CD14-positive monocyte (primary cell): Measurements from ENCODE around the gene NFATC1. TPM values are rescaled to one million over a fixed set of nuclear protein-coding genes. Genes with fewer than 3 reads are reported as not detected.

ENCODE experiments used
- DNase-seq, 3 donors: peaks; one replicate each; pipeline ENCODE4 v3.0.0-alpha.2; 2011 to 2022
- H2AFZ ChIP-seq: 2 replicates; pipeline ENCODE4 v1.6.0; 2012; ENCODE audit warnings: mild to moderate bottlenecking, low read depth, low read length, inconsistent platforms; ENCODE audit not compliant: insufficient read depth, poor library complexity, severe bottlenecking
- H3K27ac ChIP-seq, 2 donors: 1 replicate in 1 of 2; 2 replicates in 1 of 2; pipeline ENCODE4 v1.5.1; 2012 to 2013; ENCODE audit warnings: low read length in 2 of 2, control low read depth in 1 of 2, inconsistent platforms in 1 of 2, low read depth in 1 of 2, mild to moderate bottlenecking in 1 of 2
- H3K27me3 ChIP-seq, 2 donors: one replicate each; pipeline versions ENCODE4 v1.6.0 to v1.6.1; 2011 to 2013; ENCODE audit warnings: low read length in 2 of 2; ENCODE audit not compliant: control insufficient read depth in 2 of 2, insufficient read depth in 2 of 2
- H3K36me3 ChIP-seq, 2 donors: replicated peaks in 1 of 2; 1 replicate in 1 of 2; 2 replicates in 1 of 2; pipeline versions ENCODE4 v1.5.1 to v1.6.1; 2012 to 2013; ENCODE audit warnings: low read length in 2 of 2, control low read depth in 1 of 2, inconsistent platforms in 1 of 2, mild to moderate bottlenecking in 1 of 2; ENCODE audit not compliant: insufficient read depth in 2 of 2, control insufficient read depth in 1 of 2
- H3K4me1 ChIP-seq, 2 donors: 1 replicate in 1 of 2; 2 replicates in 1 of 2; pipeline versions ENCODE4 v1.5.1 to v1.6.1; 2012 to 2013; ENCODE audit warnings: low read length in 2 of 2, control low read depth in 1 of 2, inconsistent platforms in 1 of 2, mild to moderate bottlenecking in 1 of 2, moderate library complexity in 1 of 2; ENCODE audit not compliant: insufficient read depth in 2 of 2, control insufficient read depth in 1 of 2
- H3K4me2 ChIP-seq: replicated peaks from 2 replicates; pipeline ENCODE3; 2012; ENCODE audit warnings: low read length, moderate library complexity, mild to moderate bottlenecking; ENCODE audit not compliant: poor library complexity, severe bottlenecking; ENCODE audit errors: extremely low read depth
- H3K4me3 ChIP-seq, 3 experiments: fragments of 200-600 bp in 1 of 3; sonication (generic) in 1 of 3; replicated peaks in 1 of 3; 1 replicate in 2 of 3; 2 replicates in 1 of 3; pipeline ENCODE4 v1.5.1; 2011 to 2013; ENCODE audit warnings: low read length in 3 of 3, mild to moderate bottlenecking in 3 of 3, control low read depth in 2 of 3, low read depth in 2 of 3, inconsistent platforms in 1 of 3, moderate library complexity in 1 of 3
- H3K79me2 ChIP-seq: 2 replicates; pipeline ENCODE4 v1.6.0; 2012; ENCODE audit warnings: mild to moderate bottlenecking, control low read depth, inconsistent platforms, low read length, moderate library complexity; ENCODE audit not compliant: insufficient read depth
- H3K9ac ChIP-seq: 2 replicates; pipeline ENCODE4 v1.6.0; 2017; ENCODE audit warnings: low read length, mild to moderate bottlenecking; ENCODE audit not compliant: insufficient read depth, poor library complexity, severe bottlenecking
- H3K9me3 ChIP-seq, 2 donors: replicated peaks in 1 of 2; 1 replicate in 1 of 2; 2 replicates in 1 of 2; pipeline versions ENCODE4 v1.5.1 to v1.6.1; 2012 to 2013; ENCODE audit warnings: low read length in 2 of 2, control low read depth in 1 of 2; ENCODE audit not compliant: control insufficient read depth in 1 of 2, insufficient read depth in 1 of 2
- H4K20me1 ChIP-seq: 2 replicates; pipeline ENCODE4 v1.6.0; 2012; ENCODE audit warnings: mild to moderate bottlenecking, low read length, control low read depth, moderate library complexity; ENCODE audit not compliant: insufficient read depth
- H3K27ac Mint-ChIP-seq, 7 donors: one replicate each; pipeline ENCODE4 v1.8.0; 2020; ENCODE audit warnings: mild to moderate bottlenecking in 7 of 7, mixed read lengths in 7 of 7, moderate library complexity in 6 of 7, inconsistent platforms in 2 of 7
- H3K27me3 Mint-ChIP-seq, 3 donors: one replicate each; pipeline ENCODE4 v1.8.0; 2021 to 2022; ENCODE audit warnings: low read depth in 3 of 3, mild to moderate bottlenecking in 3 of 3, mixed read lengths in 3 of 3, moderate library complexity in 3 of 3, inconsistent platforms in 1 of 3
- H3K36me3 Mint-ChIP-seq, 2 donors: one replicate each; pipeline ENCODE4 v1.8.0; 2020; ENCODE audit warnings: mixed read lengths in 2 of 2, inconsistent platforms in 1 of 2, mild to moderate bottlenecking in 1 of 2
- H3K4me1 Mint-ChIP-seq: one replicate; pipeline ENCODE4 v1.8.0; 2020; ENCODE audit warnings: mild to moderate bottlenecking, mixed read lengths
- H3K4me3 Mint-ChIP-seq, 2 donors: one replicate each; pipeline ENCODE4 v1.8.0; 2020; ENCODE audit warnings: mild to moderate bottlenecking in 2 of 2, mixed read lengths in 2 of 2, moderate library complexity in 1 of 2
- H3K9me3 Mint-ChIP-seq, 7 donors: one replicate each; pipeline ENCODE4 v1.8.0; 2020 to 2022; ENCODE audit warnings: mixed read lengths in 7 of 7, mild to moderate bottlenecking in 6 of 7, moderate library complexity in 6 of 7, inconsistent platforms in 2 of 7
- WGBS: methylation state at CpG from one replicate; pipeline ENCODE4 v1.1.5; 2013; ENCODE audit warnings: missing lambda C conversion rate; ENCODE audit not compliant: insufficient coverage; 5-methylcytosine and 5-hydroxymethylcytosine counted together
- intact Hi-C, 2 donors: fragments of 100-400 bp; cut with micrococcal nuclease; formaldehyde crosslinking; loops; one replicate each; pipeline versions ENCODE4 v1.15.0 to v1.15.1; 2023
- polyA plus RNA-seq, 3 donors: library from polyadenylated mRNA; depleted of rRNA in 1 of 3; unstranded in 2 of 3; stranded (reverse) in 1 of 3; fragments of 300-500 nt in 2 of 3; fragments of >200 nt in 1 of 3; fragmentation: Illumina TruSeq in 2 of 3; gene quantifications; 1 replicate in 2 of 3; 2 replicates in 1 of 3; pipeline ENCODE4 v1.2.3, GENCODE V29; 2012 to 2021
- TF ChIP-seq, protein P1 (sequence below): fragments of 200-600 bp; IDR thresholded peaks from one replicate; pipeline ENCODE4 v1.8.0; 2022; ENCODE audit warnings: antibody characterized with exemption, mild to moderate bottlenecking

Gene NFATC1
- polyA plus RNA-seq, 3 donors, result 7.8 to 10.7 (median 8.3) TPM

DNA sequence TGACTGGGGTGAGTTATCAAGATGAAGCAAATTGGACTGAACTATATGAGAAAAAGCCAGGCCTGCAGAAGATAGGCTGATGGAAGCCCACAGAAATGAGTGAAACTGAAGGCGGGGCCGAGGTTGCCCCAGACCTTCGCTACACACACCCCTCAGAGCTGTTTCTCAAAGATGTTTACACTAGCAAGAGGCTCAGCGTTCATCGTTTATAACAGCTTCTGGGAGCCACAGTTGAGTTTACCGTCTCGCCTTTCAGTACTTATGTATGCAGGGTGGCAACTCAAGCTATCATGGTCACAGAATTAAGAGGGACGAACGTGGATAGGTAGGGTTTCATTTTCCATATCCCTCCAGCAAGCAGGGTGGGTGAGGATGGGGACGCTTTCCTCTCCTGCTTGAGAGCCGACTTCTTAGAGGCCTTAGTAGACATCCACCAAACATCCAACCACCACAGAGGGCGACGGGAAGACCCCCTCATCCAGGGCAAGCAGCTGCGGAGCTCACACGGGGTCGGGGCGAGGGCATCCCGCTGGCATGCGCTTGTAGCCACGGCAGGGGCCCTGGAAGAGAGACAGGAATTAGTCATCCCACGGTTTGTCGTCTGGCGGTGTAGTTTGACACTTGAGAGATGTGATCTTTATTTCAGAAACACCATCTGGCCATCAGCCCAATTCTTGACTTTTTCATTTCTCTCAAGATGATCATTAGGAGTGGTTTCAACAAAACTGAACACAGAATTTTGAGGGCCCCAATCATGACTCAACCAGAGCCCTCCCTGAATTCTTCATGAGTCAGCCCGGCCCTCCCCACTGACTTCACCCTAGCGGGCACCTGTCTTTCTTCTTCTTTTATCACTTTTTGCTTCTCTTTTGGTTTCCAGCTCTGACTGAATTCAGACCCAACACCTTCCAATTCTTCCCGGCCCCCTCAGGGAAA, 174.8 kb downstream of the NFATC1 start:
- TF ChIP-seq, protein P1, sequence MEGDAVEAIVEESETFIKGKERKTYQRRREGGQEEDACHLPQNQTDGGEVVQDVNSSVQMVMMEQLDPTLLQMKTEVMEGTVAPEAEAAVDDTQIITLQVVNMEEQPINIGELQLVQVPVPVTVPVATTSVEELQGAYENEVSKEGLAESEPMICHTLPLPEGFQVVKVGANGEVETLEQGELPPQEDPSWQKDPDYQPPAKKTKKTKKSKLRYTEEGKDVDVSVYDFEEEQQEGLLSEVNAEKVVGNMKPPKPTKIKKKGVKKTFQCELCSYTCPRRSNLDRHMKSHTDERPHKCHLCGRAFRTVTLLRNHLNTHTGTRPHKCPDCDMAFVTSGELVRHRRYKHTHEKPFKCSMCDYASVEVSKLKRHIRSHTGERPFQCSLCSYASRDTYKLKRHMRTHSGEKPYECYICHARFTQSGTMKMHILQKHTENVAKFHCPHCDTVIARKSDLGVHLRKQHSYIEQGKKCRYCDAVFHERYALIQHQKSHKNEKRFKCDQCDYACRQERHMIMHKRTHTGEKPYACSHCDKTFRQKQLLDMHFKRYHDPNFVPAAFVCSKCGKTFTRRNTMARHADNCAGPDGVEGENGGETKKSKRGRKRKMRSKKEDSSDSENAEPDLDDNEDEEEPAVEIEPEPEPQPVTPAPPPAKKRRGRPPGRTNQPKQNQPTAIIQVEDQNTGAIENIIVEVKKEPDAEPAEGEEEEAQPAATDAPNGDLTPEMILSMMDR, result no peak
- Mint-ChIP-seq H3K27me3 (peaks cover 4 to 9% (median 6%) of the 10 kb centered on the region in 3 donors), H3K4me3 (no peak overlapping the region), H3K9me3 (peaks cover 18 to 28% (median 22%) of the 10 kb centered on the region in 7 donors), H3K27ac (no peak overlapping the region), H3K4me1 (peaks cover 6% of the 10 kb centered on the region), H3K36me3 (no peaks in the 10 kb centered on the region)
- no peaks in the 10 kb centered on the region for H4K20me1 ChIP-seq
- no peak overlapping the region for H3K27ac ChIP-seq
- intact Hi-C loops, result no loop called here
- H3K79me2 ChIP-seq, result no peaks in the 10 kb centered on the region
- no peak overlapping the region for H3K4me3 ChIP-seq
- H3K27me3 ChIP-seq, result no peaks in the 10 kb centered on the region
- no peak for DNase-seq
- peaks cover 17 to 31% of the 10 kb centered on the region in 2 donors for H3K9me3 ChIP-seq
- no peak overlapping the region for H2AFZ ChIP-seq
- H3K4me1 ChIP-seq, result no peaks in the 10 kb centered on the region
- no peak overlapping the region for H3K9ac ChIP-seq
- WGBS, result 79% methylated on average over 19 of the region's 26 CpGs
- no peaks in the 10 kb centered on the region for H3K36me3 ChIP-seq
- no peak overlapping the region for H3K4me2 ChIP-seq

DNA sequence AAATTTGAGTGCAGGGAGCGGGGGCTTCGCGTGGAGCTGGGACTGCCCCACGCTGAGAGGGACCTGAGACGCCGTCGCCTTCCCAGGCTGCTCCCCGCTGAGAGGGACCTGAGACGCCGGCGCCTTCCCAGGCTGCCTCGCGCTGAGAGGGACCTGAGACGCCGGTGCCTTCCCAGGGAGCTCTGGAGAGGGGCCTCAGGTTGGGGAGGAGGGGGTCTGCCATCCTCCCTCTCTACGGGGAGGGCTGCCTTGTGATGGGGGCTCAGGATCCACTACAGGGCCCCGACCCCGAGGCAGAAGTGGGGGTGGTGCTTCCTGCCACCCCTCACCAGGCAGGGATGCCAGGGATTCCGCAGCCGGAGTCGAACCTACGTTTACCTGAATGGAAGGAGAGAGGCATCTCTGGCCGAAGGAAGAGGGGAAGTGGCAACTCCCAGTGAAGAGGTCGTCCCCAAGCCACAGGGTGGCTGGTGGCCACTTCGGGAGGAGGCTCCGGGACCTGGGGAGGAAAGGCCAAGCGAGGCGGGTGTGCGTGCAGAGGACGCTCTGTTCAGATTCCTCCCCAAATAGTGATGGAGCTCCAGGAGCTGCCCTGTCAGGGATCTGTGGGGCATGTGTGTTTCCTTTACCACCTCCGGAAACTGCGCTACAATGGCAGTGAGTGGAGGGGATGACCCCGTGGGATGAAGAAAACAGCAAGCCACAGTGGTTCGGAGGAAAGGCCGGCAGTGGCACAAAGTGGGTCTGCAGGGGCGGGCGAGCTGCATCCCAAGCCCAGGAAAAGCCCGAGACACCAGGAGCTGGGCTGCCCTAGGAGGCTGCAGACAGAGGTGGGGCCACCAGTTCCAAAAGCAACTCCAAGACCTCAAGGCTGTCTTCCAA, 175.7 kb downstream of the NFATC1 start:
- no peaks in the 10 kb centered on the region for H3K79me2 ChIP-seq
- peaks cover 17 to 31% of the 10 kb centered on the region in 2 donors for H3K9me3 ChIP-seq
- no peak overlapping the region for H3K4me3 ChIP-seq
- H2AFZ ChIP-seq, result no peak overlapping the region
- TF ChIP-seq, protein P1, result no peak
- H3K9ac ChIP-seq, result no peak overlapping the region
- Mint-ChIP-seq H3K4me3 (no peak overlapping the region), H3K27me3 (peaks cover 4 to 10% (median 6%) of the 10 kb centered on the region in 3 donors), H3K36me3 (no peaks in the 10 kb centered on the region), H3K27ac (no peak overlapping the region), H3K9me3 (peaks cover 18 to 31% (median 22%) of the 10 kb centered on the region in 7 donors), H3K4me1 (peaks cover 6% of the 10 kb centered on the region)
- WGBS, result 96% methylated on average over 31 of the region's 38 CpGs
- no peak for DNase-seq
- H3K36me3 ChIP-seq, result no peaks in the 10 kb centered on the region
- H3K27ac ChIP-seq, result no peak overlapping the region
- intact Hi-C loops, result no loop called here
- no peaks in the 10 kb centered on the region for H4K20me1 ChIP-seq
- H3K27me3 ChIP-seq, result no peaks in the 10 kb centered on the region
- H3K4me1 ChIP-seq, result no peaks in the 10 kb centered on the region
- H3K4me2 ChIP-seq, result no peak overlapping the region
